Breast epithelium (tissue), 3 donors: ENCODE data around the gene UNKL.

Experiments
- POLR2A ChIP-seq: fragments of 450-650 bp; IDR thresholded peaks from one replicate; pipeline ENCODE4 v1.6.1; 2016; ENCODE audit warnings: antibody characterized with exemption, mild to moderate bottlenecking, moderate library complexity
- POLR2AphosphoS5 ChIP-seq, 3 donors: sonication (generic); formaldehyde crosslinking; IDR thresholded peaks; one replicate each; pipeline ENCODE4 v1.6.1; 2017; ENCODE audit warnings: antibody characterized with exemption in 3 of 3
- TF ChIP-seq, protein P1 (sequence below), 3 donors: fragments of 450-650 bp; IDR thresholded peaks; one replicate each; pipeline ENCODE4 v1.5.1; 2016 to 2017; ENCODE audit warnings: antibody characterized with exemption in 3 of 3, mild to moderate bottlenecking in 3 of 3, moderate library complexity in 3 of 3

DNA sequence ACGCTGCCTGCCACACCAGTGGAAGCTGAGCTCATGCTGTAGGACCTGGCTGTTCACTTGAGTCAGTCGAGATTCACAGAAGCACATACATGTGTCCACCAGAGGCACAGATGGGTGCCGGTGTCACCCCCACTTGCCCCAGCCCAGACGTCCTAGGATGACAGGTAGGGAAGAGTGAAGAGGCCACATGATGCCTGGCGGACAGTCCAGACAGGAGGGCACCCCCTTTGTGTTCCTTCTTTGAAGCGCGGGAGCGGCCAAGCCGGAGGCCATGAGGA is 96.3 kb downstream of the UNKL start:
- TF ChIP-seq, protein P1, sequence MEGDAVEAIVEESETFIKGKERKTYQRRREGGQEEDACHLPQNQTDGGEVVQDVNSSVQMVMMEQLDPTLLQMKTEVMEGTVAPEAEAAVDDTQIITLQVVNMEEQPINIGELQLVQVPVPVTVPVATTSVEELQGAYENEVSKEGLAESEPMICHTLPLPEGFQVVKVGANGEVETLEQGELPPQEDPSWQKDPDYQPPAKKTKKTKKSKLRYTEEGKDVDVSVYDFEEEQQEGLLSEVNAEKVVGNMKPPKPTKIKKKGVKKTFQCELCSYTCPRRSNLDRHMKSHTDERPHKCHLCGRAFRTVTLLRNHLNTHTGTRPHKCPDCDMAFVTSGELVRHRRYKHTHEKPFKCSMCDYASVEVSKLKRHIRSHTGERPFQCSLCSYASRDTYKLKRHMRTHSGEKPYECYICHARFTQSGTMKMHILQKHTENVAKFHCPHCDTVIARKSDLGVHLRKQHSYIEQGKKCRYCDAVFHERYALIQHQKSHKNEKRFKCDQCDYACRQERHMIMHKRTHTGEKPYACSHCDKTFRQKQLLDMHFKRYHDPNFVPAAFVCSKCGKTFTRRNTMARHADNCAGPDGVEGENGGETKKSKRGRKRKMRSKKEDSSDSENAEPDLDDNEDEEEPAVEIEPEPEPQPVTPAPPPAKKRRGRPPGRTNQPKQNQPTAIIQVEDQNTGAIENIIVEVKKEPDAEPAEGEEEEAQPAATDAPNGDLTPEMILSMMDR (IDR thresholded peaks at IDR 0.05): no peak
- no peak for TF ChIP-seq POLR2A
- no peak for TF ChIP-seq POLR2AphosphoS5 (IDR thresholded peaks at IDR 0.05)
